Activated T-cell treated with anti-CD3 and anti-CD28 coated beads, Interleukin-2, amount 50 U/mL, for 72 hours (primary cell): Measurements from ENCODE around the gene MLF1. TPM values are rescaled to one million over a fixed set of nuclear protein-coding genes. Genes with fewer than 3 reads are reported as not detected.
A peak's percentile ranks its signal among the peaks of the same experiment; 100 is the strongest.
"Not testable (repeated sequence)": the region's sequence is repeated elsewhere in the genome, so short reads cannot be mapped to it uniquely, and the experiment has no call there.

ENCODE experiments used
- ATAC-seq, 2 donors: fragments of 150-1000 bp; cut with Tn5 transposase; replicated peaks in 1 of 2; 2 replicates each; pipeline ENCODE4 v1.10.0; 2021; ENCODE audit warnings: moderate library complexity in 2 of 2, mild to moderate bottlenecking in 1 of 2
- DNase-seq, 2 donors: peaks; one replicate each; pipeline ENCODE4 v3.0.0; 2021 to 2022; ENCODE audit warnings: mixed read lengths in 1 of 2
- H3K27ac Mint-ChIP-seq: one replicate; pipeline ENCODE4 v1.8.0; 2022; ENCODE audit warnings: mild to moderate bottlenecking, moderate library complexity, mixed read lengths
- H3K27me3 Mint-ChIP-seq: one replicate; pipeline ENCODE4 v1.8.0; 2022; ENCODE audit warnings: low read depth, mixed read lengths
- H3K36me3 Mint-ChIP-seq, 2 donors: one replicate each; pipeline ENCODE4 v1.8.0; 2022; ENCODE audit warnings: mixed read lengths in 2 of 2, mild to moderate bottlenecking in 1 of 2; ENCODE audit not compliant: insufficient read depth in 2 of 2
- H3K4me1 Mint-ChIP-seq: one replicate; pipeline ENCODE4 v1.8.0; 2022; ENCODE audit warnings: low read depth, mixed read lengths
- H3K4me3 Mint-ChIP-seq, 2 donors: one replicate each; pipeline ENCODE4 v1.8.0; 2022; ENCODE audit warnings: mild to moderate bottlenecking in 2 of 2, mixed read lengths in 2 of 2, moderate library complexity in 2 of 2
- H3K9me3 Mint-ChIP-seq, 2 donors: one replicate each; pipeline ENCODE4 v1.8.0; 2022; ENCODE audit warnings: mixed read lengths in 2 of 2
- total RNA-seq, 2 donors: library from RNA; stranded (reverse); gene quantifications; one replicate each; pipeline ENCODE4 v1.2.3, GENCODE V29; 2022

MLF1 gene, protein sequence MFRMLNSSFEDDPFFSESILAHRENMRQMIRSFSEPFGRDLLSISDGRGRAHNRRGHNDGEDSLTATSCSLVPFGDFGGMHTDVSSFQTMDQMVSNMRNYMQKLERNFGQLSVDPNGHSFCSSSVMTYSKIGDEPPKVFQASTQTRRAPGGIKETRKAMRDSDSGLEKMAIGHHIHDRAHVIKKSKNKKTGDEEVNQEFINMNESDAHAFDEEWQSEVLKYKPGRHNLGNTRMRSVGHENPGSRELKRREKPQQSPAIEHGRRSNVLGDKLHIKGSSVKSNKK
- 1 to 10 TPM; 2.9 to 3.6 TPM for total RNA-seq

DNA sequence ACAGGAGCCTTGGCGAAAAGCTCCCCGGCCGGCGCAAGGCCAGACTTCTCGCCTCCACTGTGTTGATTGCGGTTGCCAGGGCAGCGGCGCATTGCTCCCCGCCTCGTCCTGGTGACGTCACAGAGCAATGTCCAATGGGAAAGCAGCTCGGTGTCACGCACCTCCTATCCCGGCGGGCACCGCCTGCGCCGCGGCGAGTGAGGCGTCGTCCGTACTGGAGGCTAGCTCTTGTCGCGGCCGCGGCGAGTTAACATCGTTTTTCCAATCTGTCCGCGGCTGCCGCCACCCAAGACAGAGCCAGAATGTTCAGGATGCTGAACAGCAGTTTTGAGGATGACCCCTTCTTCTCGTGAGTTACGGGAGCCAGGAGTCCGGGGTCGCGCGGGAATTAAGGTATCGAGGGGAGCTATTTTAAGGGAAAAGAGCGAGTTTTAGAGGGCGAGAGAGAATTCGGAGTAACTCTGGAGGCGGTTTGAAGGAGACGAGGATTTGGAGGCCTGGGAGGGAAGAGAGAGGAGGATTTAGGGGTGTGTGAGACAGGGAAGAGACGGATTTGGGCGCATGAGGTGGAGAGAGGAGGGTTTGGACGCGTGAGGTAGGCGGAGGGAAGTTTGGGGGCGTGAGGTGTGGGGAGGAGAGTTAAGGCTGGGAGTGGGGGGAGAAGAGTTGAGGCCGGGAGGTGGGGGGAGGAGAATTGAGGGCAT, at the start of gene MLF1:
MLF1 (plus strand) TSS at position 196 of the 704 bp plus-strand sequence; CDS start at position 303, 107 bp downstream.
- peak; percentile 87 to 89 for DNase-seq
- H3K27me3 Mint-ChIP-seq, result peaks cover 51% of the 10 kb centered on the region
- peaks cover 0 to 1% of the 10 kb centered on the region in 2 donors for H3K9me3 Mint-ChIP-seq
- H3K4me3 Mint-ChIP-seq, result peak within 1 kb of the TSS; percentile 96 to 98
- H3K36me3 Mint-ChIP-seq, result peaks cover 3 to 5% of the 10 kb centered on the region in 2 donors
- peak; percentile 100 for ATAC-seq
- H3K27ac Mint-ChIP-seq, result peak within 1 kb of the TSS; percentile 77
- peaks cover 13% of the 10 kb centered on the region for H3K4me1 Mint-ChIP-seq

DNA sequence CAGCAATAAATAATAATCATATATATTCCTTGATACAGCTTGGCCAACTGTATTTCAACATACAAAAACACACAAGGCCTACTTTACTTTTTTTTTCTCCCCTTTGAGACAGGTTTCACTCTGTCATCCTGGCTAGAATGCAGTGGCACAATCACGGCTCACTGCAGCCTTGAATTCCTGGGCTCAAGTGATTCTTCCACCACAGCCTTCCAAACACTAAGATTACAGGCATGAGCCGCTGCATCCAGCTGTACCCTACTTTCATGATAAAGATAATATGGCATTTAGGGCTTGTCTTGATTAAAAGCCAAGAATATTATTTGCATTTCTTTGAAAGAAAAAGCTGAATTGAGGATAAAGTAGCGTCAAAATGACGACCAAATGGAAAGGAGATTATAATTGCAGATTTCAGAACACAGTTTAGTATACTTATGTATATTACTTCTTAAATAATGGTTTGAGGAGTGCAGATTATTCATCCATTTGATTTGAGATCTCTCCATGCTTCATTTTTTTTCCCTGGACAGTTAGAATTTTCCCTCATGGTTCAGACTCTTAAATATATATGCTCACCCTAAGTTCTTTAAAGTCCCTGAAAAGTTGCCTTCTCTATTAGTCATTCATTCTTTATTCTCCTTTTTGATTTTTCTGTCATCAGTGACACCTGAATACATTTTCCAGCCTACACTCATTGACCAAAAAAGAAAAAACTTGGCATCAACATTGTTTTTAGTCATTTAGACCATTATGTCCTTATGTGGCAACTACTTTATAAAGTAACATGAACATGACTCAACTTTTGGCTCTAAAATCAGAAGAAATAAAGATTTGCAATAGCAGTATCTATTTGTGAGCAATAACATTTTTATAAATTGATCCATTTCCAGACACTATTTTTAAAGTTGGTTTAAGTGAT, 48.5 kb upstream of the MLF1 start:
- DNase-seq, result no peak
- no peak for ATAC-seq
- H3K27me3 Mint-ChIP-seq, result no peaks in the 10 kb centered on the region
- no peaks in the 10 kb centered on the region for H3K9me3 Mint-ChIP-seq
- peaks cover 0 to 1% of the 10 kb centered on the region in 2 donors for H3K36me3 Mint-ChIP-seq
- H3K27ac Mint-ChIP-seq, result no peak overlapping the region
- no peaks in the 10 kb centered on the region for H3K4me1 Mint-ChIP-seq
- no peak overlapping the region for H3K4me3 Mint-ChIP-seq

DNA sequence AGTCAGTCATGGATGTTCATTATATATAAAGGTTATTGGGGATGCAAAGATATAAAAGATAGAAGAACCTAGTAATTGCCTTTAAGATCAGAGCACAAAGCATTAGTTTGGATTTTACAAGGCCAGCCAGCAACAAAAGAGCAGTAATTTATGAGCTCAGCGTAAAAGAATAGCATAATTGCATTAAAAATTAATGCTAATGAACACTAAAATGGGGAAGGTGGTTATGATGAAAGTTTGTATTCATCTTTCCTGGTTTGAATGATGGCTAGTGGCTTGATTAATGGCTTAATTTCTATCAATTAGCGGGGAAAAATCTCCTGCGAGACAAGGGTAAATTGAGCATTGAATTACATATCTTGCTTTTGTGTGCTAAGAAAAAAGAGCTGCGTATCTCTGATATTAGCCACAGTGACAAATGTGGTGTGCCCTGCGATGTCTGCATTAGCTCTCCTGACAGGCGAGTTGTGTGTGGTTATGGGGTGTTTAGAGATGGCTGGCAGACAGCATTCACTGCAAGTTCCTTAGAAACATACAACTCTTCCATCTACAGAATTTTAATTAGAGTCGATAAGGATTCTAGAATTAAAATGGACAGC, 42.8 kb upstream of the MLF1 start:
- H3K9me3 Mint-ChIP-seq, result no peaks in the 10 kb centered on the region
- DNase-seq, result no peak
- H3K27ac Mint-ChIP-seq, result no peak overlapping the region
- H3K27me3 Mint-ChIP-seq, result no peaks in the 10 kb centered on the region
- no peaks in the 10 kb centered on the region for H3K36me3 Mint-ChIP-seq
- H3K4me3 Mint-ChIP-seq, result no peak overlapping the region
- no peak for ATAC-seq
- no peaks in the 10 kb centered on the region for H3K4me1 Mint-ChIP-seq

DNA sequence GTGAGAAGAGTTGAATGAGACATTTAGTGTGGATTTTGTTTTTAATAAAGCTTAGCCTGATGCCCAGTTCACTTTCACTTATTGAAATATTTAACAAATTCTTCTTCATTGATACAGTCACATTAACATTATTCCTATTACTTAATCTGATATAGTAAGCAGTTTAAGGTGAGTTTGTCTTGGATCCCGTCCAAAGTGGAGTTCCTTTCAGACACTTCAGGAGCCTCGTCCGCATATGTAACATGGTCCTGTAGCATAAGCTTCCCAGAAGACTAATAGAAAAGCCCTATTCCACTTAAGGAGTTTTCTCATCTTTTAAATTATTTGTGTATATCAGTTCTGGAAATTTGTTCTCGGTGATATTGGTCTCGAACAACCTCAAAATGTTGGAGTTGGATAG, 39.7 kb upstream of the MLF1 start:
- no peaks in the 10 kb centered on the region for H3K27me3 Mint-ChIP-seq
- H3K27ac Mint-ChIP-seq, result no peak overlapping the region
- no peaks in the 10 kb centered on the region for H3K9me3 Mint-ChIP-seq
- ATAC-seq, result no peak
- no peak for DNase-seq
- no peak overlapping the region for H3K4me3 Mint-ChIP-seq
- H3K4me1 Mint-ChIP-seq, result no peaks in the 10 kb centered on the region
- no peaks in the 10 kb centered on the region for H3K36me3 Mint-ChIP-seq

- H3K4me1 Mint-ChIP-seq, result no peaks in the 10 kb centered on the region
- H3K27me3 Mint-ChIP-seq, result no peaks in the 10 kb centered on the region
- ATAC-seq (no peak), DNase-seq (peak; percentile 2 to 4)
- no peak overlapping the region for H3K4me3 Mint-ChIP-seq
- H3K9me3 Mint-ChIP-seq, result no peaks in the 10 kb centered on the region
- H3K27ac Mint-ChIP-seq, result no peak overlapping the region
- H3K36me3 Mint-ChIP-seq, result no peaks in the 10 kb centered on the region
These were observed 38.8 kb upstream of the MLF1 start for GRCh38 chr3:158532099-158532734.

DNA sequence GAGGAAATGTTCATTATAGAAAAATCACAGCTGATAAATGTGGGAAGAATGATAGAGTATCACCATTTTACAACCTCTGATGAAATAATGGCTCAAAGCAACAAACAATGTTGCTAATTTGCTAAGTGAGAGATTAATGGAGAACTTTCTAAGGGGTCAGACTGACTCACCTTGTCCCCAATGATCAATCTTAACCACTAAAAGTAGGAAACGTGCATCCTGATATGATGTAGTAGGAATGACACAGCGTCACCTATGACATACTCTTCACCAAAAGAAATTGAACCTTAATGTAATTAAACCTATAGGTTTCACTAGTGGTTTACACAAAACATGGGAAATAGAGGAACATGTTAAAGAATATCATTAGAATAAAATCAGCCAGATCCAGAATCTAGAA, 35.1 kb upstream of the MLF1 start:
- Mint-ChIP-seq H3K4me1 (no peaks in the 10 kb centered on the region), H3K27ac (no peak overlapping the region), H3K9me3 (no peaks in the 10 kb centered on the region), H3K4me3 (no peak overlapping the region), H3K27me3 (no peaks in the 10 kb centered on the region), H3K36me3 (peaks cover 0 to 2% of the 10 kb centered on the region in 2 donors)
- no peak for DNase-seq
- ATAC-seq, result no peak

GRCh38 chr3:158539414-158540014, 31.5 kb upstream of the MLF1 start:
- Mint-ChIP-seq H3K36me3 (peaks cover 0 to 5% of the 10 kb centered on the region in 2 donors), H3K4me3 (no peak overlapping the region), H3K4me1 (no peaks in the 10 kb centered on the region), H3K27me3 (no peaks in the 10 kb centered on the region), H3K9me3 (no peaks in the 10 kb centered on the region), H3K27ac (no peak overlapping the region)
- DNase-seq, result peak; percentile 30 to 54
- ATAC-seq, result no peak

DNA sequence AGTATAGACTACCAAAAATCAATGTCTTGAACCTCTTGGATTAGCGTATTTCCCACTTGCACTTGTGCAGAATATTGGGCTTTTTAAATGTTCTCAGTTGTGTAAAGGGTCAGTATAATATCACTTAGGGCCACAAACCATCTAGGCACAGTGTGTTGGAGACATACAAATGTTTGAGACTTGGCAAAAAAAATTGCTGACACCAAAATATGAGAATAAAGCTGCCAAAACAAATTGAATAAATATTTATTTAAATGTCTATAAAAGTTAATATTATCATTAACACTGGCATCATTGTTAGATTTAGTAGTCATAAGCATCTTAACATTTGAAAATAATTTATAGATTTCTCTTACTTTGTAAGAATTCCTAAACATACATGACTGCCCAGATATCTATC, 30.9 kb upstream of the MLF1 start:
- Mint-ChIP-seq H3K27me3 (no peaks in the 10 kb centered on the region), H3K4me1 (no peaks in the 10 kb centered on the region), H3K36me3 (peaks cover 0 to 5% of the 10 kb centered on the region in 2 donors), H3K4me3 (no peak overlapping the region), H3K27ac (no peak overlapping the region), H3K9me3 (no peaks in the 10 kb centered on the region)
- ATAC-seq (no peak), DNase-seq (no peak)

DNA sequence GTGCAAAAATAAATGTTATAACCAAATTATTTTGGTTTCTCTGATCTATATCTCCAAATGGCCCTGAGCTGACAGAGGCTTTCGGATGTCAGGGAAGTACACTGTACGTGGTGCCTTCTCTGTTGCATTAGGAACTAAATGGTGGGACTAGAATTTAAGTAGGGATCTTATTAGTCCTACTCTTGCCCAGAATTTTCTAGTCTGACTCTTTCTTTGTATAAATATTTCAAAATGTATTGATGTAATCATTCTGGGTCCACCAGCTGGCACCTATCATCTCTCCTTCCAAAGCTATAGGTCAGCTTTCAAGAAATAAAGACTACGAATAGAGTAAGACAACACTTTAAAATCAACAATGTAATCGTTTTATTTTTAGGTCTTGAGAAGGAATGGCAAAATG, 22.3 kb upstream of the MLF1 start:
- Mint-ChIP-seq H3K4me3 (no peak overlapping the region), H3K4me1 (no peaks in the 10 kb centered on the region), H3K9me3 (no peaks in the 10 kb centered on the region), H3K36me3 (peaks cover 4% of the 10 kb centered on the region in 2 donors), H3K27me3 (no peaks in the 10 kb centered on the region), H3K27ac (no peak overlapping the region)
- DNase-seq (no peak), ATAC-seq (no peak)

DNA sequence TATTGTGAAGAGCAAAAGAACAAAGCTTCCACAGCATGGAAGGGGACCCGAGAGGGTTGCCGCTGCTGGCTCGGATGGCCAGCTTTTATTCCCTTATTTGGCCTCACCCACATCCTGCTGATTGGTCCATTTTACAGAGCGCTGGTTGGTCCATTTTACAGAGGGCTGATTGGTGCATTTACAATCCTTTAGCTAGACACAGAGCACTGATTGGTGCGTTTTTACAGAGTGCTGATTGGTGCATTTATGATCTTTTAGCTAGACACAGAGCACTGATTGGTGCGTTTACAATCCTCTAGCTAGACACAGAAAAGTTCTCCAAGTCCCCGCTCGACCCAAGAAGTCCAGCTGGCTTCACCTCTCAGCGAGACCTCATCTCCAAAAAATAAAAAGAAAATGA, 21.1 kb upstream of the MLF1 start:
- H3K27ac Mint-ChIP-seq, H3K4me3 Mint-ChIP-seq, ATAC-seq, H3K9me3 Mint-ChIP-seq, H3K27me3 Mint-ChIP-seq, DNase-seq, H3K36me3 Mint-ChIP-seq, H3K4me1 Mint-ChIP-seq: not testable (repeated sequence)

DNA sequence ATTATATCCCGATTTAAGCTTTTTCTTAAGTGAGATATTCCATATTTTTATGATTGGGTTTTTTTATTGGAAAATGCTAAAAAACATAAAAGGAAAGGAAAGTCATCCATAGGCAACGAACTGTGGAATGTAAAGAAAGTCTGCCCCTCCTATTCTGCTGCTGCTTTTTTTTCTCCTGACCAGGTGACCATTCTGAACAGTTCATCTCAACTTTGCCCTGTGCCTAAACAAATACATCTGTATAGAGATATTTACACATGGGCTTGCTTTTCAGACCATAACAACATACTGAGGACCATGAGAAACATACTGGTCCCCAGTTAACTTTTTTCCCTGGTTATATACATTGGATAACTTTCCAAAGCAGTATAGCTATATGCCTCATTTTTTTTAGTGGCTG, 18.9 kb upstream of the MLF1 start:
- H3K4me1 Mint-ChIP-seq, result no peaks in the 10 kb centered on the region
- H3K27me3 Mint-ChIP-seq, result no peaks in the 10 kb centered on the region
- H3K4me3 Mint-ChIP-seq, result no peak overlapping the region
- ATAC-seq (no peak), DNase-seq (no peak)
- H3K36me3 Mint-ChIP-seq, result peaks cover 0 to 2% of the 10 kb centered on the region in 2 donors
- H3K27ac Mint-ChIP-seq, result no peak overlapping the region
- peaks cover 0 to 1% of the 10 kb centered on the region in 2 donors for H3K9me3 Mint-ChIP-seq

- Mint-ChIP-seq H3K27me3 (peaks cover 12% of the 10 kb centered on the region), H3K27ac (no peak overlapping the region), H3K9me3 (peaks cover 1 to 3% of the 10 kb centered on the region in 2 donors), H3K4me3 (no peak overlapping the region), H3K4me1 (peaks cover 9% of the 10 kb centered on the region), H3K36me3 (peaks cover 0 to 2% of the 10 kb centered on the region in 2 donors)
- DNase-seq, result no peak
- no peak for ATAC-seq
These were observed 11.5 kb upstream of the MLF1 start for GRCh38 chr3:158559504-158559903.
